ENCODE data around the gene EIF1.
A peak's percentile ranks its signal among the peaks of the same experiment; 100 is the strongest.
"Not testable (repeated sequence)": the region's sequence is repeated elsewhere in the genome, so short reads cannot be mapped to it uniquely, and the experiment has no call there.

EIF1 gene

DNA sequence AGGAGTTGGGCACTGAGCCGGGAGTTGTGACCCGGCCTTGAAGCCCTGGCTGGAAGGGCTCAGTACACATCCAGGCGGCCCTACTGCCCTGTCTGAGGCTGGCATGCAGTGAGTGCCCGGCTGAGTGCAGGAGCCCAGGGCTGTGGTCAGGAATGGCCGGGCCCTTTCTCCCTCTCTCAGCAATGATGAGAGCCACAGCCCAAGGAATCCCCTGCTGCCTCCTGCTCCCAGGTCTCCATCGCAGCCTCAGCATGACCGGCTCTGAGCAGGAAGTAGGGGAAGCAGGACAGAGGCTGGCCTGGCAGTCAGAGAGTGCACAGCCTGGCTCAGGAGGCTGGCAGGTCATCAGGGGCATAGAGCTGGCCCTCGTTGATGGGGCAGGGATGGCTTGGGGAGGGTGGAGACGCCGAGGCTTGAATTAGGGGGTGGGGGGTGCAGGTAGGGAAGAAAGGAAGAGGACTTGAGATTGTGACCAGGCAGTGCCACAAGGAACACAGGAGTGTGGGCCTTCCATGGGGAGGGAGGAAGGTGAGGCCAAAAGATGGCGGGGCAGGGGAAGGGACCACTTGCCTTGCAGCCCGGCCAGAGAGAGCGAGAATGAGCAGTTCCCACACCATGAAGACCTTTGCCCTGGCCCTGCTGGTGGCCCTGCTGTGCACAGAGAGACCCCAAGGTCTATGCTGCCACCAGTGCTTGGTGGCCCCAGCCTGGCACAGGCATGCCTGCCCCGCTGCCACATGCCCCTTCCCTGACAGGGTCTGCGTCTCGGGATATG lies 32.2 kb upstream of the EIF1 start:
- no peak for DNase-seq

DNA sequence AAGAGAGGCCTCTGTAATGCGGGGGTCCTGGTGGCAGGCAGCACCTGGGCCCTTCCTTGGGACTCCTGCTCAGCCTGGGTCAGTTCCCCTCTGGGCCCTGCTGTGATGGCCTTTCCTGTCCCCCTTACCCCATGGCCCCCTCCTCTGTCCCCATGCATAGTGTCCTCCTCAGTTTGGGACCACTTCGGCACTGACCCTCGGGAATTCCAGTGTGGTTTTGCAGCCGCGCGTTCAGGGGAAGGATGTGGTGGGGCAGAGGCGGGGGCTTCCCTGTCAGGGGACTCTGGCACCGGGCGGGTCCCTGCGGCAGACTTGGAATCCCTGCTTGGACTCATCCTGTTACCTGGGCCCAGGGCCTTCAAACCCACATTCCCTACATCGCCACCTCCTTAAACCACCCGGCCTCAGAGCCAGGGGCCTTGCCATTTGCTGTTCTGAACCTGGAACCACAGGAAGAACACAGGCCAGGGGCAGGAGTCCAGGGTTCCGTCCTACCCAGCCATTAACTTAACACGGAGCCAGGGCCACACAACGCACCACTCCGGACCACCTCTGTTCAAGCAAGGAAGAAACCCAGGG lies 31.4 kb upstream of the EIF1 start:
- no peak for DNase-seq

DNA sequence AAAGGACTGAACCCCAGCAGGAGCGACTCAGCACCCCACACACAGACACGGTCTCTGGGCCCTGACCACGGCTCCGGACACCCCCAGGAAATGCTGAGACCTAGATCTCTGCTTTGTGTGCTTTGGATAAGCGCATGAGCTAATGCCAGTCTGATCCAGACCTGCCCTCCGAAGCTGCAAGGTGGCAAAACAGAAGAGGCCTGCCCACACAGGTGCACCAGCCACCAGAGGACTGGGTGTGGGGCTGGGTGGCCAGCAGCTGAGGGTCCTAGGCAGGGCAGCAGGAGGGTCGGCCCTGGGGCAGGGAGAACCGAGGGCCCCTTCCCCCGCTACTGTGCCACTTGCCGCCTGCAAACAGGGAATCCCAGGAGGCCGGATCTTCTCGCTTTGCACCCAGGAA lies 30.7 kb upstream of the EIF1 start:
- no peak for DNase-seq

DNA sequence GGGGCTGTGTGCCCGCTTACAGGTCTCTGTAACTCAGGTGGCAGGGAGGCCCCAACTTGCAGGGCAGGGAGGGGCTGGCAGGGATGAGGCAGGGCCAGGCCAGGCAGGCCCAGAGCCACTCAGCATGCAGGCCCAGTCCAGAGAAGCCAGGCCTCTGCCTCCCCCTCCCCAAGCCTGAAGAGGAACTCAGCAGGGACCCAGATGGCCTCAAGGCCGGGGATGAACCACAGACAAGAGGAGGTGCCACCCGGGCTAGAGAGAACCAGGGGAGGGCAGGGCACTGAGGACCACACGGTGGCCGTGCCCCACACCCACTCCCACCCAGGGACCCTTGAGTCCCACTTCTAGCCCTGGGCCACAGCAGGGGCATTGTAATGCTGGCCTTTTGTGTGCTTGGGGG lies 29.8 kb upstream of the EIF1 start:
- DNase-seq, result no peak

DNA sequence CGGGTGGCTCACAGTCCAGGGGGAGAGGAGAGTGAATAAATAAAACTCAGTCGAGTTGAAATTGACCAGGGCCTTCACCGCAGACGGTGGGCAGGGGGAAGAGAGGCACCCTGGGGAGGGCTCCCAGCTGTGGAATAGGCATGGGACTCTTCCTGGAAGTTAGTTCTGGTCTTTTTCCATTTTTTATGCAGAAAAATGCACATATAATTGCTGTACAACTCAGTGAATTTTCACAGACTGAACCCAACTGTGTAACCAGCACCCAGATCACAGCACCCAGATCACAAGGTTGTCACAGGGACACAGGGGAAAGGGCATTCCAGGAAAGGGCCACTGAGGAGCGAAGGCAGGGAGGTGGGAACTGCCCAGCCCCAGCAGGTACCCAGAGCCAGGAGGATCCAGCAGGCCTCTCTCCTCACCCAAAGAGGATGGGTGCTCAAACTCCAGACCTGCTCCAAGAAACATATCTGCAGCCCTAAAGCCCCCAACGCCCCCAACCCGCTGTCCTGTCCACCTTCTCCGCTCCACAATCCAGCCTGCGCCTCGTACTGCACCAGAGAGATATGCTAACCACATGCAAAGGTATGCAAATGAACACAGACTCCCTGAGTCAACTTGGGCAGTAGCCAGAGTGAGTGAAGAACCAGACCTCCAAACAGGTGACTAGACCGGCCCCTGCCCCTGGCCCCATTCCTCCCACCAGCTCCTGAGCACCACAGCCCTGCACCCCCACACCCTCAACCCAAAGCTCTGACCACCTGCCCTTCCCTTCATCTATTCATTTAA lies 29.1 kb upstream of the EIF1 start:
- DNase-seq, result no peak

DNA sequence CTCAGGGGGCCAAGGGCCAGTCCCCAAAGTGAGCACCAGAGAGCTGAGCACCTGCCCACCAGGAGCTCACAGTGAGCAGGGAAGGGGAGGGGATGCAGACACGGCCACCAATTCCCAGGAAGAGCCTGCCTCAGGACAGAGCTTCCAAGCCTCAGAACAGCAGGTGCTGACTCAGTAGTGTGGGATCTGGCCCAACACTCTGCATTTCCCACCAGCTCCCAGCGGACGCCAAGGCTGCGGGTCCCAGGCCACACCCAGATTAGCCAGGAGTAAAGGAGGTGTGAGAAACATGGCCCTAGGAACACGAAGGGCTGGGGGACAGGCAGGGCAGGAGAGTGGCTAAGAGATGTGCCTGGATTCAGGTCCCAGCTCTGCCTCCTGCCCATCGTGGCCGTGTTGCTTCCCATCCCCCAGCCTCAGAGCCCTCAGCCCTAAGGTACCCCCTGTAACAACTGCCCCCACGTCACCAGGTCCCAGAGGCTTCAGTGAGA lies 28.4 kb upstream of the EIF1 start:
- DNase-seq, result no peak

DNA sequence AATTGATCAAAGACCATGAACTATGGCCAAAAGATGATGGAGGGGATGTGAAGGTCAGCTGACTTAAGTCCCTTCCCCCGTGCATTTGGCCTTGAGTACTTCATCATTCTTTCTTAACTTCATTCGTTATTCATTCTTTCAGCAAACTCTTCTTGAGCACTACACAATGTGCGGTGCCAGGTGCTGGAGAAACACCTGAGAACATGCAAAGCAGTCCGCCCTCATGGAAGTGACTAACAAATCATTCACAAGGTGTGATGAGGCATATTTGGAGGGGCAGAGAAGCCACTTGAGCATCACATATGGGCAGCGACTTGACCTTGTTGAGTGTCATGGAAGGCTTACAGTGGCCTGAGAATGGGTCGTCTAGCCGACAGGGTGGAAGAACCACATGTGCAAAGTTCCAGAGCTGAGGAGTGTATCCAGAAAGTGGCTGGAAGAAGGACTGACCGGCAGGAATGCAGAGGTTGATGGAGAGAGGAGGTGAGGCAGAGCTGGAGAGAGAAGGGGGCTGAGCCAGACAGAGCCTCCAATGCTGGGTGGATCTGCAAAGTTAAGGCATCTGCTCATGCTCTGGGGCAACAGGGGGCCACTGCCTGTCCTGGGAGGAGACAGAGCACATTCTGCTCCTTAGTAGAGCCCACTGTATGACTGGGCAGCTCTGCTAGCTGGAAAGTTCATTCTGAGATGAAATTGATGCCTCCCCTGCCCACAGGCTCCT lies 25.1 kb upstream of the EIF1 start:
- DNase-seq, result no peak

DNA sequence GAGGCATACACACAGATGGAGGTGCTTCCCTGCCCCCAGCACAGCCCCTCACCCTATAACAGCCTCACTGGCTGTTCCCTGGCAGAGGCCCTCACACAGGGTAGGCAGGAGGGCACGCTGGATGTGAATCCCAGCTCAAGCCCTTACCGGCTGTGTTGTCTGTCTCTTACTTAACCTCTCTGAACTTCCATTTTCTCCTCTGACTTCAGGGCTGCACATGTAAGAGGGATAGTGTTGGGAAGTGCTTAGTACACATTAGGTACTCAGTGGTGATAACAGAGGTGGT lies 24.6 kb upstream of the EIF1 start:
- DNase-seq, result no peak

DNA sequence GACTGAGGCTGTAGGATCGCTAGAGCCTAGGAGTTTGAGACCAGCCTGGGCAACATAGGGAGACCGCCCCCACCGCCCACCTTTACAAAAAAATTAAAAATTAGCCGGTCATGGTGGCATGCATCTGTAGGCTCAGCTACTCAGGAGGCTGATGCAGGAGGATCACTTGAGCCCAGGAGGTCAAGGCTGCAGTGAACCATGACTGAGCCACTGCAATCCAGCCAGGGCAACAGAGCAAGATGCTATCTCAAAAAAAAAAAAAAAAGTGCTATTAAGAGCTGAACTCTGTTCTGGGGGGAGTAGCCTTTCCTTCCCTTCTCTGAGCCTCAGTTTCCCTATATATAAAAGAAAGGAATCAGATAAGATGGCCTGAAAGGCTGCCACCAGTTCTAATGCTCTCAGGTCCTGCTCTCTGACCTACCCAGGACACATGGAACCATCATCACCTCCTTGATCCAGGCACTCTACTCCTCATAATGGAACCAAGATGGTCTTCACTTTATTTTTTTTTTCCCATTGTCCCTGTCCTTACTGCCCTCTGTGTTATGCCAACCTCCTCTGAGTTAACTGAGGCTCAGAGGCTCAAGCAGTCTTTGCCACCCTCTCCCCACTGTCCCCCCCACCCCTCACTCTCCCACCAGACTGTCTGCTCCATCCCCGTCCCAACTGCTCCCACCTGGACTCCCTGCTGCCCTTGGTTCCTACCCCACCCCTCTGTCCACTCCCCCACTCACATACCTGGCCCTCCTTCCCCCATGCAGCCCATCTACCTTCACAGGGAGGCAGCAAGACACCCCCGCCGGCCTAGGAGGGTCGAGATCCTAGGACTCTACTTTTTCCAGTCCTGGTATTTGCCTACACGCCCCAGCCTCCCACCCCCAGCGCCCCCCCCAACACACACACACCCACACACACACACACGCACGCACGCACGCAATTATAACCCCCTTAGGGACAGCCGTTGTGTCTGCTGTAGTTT lies 23.8 kb upstream of the EIF1 start:
- no peak for DNase-seq

DNA sequence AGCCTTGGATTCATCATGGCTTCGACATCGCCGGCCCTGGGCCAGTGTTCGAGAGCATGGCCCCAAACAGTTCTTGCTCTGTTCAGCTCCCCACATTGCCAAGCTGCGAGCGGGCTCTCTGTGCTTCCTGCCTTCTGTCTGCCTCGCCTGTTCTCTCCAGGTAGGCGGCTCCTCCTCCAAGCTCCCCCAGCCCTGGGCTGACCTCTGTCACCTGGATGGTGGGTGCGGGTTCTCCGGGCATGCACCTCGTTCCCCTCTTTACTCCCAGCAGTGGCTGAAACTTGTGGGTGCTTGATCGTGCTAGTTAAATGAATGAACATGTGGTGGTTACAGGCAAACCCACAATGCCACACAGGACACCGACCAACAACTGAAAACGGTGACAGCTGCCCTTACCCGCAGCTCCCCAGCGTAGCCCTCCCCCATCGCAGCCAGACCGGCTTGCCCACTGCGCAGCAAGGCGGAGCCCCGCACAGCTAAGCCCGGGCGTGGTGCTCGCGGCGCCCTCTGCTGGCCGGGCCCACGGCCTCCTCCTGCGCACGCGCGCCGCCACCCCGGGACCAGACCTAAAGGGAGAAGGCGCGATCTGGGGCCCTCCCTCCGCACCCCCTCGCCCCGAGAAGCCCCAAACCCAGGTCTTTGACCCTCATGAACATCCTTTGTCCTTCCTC lies 23.0 kb upstream of the EIF1 start:
- peak; percentile 94 for DNase-seq

DNA sequence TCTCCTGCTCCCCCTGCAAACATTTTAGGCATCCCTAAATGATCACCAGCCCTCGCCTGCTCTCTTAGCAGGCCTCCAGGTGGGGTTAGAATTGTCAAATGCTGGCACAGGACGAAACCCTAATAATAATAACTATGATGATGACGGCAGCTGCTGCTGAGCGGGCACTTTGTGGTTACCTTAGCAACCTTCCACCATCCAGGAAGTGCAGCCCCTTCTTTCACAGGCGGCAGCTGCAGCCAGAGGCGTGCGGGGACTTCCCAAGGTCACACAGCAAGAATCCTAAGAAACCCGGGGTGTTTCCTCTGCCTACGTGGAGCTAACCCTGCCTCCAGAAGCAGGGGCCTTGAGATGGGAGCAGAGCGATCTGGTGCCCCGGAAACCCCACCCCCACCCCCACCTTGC lies 22.4 kb upstream of the EIF1 start:
- peak; percentile 75 for DNase-seq

DNA sequence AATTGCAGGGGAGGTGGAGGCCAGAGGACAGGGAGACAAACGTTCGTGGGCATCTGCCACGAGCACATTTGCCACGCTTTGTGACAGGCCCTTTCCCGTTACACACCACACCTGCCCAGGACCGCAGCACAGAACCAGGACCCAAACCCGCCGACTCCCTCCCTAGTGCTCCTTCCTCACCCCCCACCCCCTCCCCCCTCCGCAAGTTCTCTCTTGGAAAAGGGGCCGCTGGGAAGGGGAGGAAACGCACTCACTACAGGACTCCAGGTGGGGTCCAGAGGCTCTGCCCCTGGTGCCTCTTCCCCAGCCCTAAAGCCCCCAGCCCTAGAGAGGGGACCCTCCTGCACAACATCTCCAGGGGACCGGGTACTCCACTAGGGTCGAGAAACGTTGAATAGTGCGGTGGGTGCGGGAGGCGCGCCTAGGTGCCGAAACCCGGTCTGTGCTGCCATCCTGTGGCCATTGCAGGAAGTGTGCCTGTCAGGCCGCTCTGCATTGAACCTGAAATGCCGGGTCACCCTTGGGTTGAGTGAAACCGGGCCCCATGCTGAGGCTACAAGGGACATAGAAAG lies 21.9 kb upstream of the EIF1 start:
- DNase-seq, result peak; percentile 93

DNA sequence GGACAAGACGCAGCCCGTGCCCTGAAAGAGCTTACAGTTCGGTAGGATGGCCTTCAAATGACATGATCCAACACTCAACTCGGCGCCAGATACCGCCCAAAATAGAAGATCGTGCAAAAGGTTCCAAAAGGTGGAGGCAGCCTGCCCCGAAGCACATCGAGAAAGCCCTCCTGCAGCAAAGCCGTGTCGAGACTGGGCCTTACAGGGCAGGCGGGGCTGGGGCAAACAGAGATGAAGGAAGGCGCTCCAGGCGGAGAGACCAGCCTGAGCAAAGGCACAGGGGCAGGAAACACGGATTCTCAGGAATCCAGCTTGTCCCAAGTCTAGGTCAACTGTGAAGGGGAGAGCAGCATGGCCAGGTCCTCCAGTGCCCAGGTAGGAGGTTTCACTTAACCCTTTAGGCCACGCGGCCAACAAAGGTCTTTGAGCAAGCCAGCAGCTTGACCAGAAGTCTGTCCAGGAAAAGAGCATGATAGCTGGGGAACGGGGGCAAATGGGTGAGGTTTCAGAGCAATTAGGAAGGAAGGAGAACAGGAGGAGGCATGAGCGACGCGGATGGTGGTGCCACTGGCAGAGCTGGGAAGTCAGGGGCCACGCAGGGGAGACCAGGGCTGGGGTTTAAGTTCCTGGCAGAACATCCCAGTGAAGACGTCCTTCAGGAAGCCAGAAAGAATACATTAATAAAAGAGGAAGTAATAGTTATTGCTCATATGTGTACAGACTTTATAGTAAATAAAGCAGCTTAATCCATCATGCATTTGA lies 21.2 kb upstream of the EIF1 start:
- DNase-seq, result no peak

DNA sequence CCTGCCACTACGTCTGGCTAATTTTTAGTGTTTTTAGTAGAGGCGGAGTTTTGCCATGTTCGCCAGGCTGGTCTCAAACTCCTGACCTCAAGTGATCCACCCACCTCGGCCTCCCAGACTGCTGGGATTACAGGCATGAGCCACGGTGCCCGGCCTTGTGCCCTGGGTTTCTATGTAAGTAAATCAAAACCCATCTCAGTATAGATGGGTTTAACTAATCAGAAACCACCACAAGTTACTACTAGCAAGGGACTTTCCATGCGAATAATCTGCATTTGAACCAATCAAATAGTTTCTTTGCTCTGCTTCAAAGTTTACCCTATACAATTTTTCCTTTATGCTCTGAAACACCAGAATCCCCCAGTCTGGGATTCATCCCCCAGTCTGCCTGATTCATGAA lies 16.5 kb upstream of the EIF1 start:
- DNase-seq, result no peak

DNA sequence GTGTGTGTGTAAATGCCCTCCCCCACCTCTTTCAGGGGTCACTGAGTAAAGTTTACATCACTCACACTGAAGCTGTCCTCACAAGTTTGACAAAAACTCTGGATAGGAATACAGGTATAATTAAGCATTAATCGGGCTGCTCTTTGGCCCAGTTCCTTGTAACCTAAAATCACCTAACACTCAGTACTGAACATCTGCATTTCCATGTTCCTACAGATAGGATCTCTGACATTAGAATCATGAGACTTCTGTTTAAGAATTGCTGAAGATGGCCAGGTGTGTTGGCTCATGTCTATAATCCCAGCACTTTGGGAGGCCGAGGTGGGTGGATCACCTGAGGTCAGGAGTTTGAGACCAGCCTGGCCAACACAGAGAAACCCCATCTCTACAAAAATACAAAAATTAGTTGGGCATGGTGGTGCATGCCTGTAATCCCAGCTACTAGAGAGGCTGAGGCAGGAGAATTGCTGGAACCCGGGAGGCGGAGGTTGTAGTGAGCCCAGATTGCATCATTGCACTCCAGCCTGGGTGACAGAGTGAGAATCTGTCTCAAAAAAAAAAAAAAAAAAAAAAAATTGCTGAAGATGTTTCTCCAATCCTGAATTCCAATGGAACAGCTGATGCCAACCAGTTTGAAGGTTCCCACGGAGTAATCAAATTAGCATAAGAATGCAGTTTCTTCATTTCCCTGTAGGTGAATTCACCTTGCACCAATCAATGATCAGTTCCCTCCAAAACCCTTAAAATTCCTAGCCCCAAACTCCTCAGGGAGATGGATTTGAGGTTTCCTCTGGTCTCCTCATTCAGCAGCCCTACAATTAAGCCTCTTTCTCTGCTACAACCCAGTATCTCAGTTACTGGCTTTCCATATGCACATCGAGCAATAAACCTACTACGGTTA lies 13.3 kb upstream of the EIF1 start:
- DNase-seq, result not testable (repeated sequence)

DNA sequence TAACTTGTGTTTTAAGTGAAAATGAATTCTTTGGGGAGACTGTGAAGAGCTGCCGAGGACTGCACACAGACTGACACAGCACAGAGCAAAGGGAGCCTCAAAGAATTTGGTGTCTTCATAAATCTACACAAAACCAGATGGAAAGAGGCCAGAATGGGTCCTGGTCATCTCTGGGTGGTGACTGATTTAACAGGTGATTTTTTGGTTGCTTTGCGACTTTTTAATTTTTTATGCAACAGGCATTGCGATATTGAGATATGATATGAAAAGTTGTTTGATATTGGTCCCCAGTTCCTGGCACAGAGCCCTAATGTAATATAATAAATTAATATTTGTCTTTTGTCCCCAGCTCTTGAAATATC lies 12.6 kb upstream of the EIF1 start:
- no peak for DNase-seq

DNA sequence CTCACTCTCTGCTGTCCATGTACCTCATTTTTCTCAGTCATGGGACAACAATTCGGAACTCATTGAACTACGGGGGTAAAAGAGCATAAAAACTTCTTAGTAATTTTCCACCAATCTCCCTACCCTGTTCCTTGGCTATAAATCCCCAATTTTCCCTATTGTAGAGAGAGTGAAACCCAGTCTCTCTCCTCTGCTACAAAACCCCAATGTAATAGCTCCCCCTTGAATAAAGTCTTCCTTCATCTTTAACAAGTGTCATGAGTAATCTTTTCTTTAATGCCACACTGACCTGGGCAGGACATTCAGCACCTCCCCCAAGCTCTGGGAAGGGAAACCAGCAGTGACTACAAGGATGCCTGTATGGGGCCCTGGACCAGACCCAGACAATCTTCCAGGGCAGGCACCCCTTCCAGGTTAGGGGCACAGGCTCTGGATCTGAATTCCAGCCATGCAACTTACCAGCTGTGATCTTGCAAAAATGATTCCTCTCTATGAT lies 10.2 kb upstream of the EIF1 start:
- no peak for DNase-seq

DNA sequence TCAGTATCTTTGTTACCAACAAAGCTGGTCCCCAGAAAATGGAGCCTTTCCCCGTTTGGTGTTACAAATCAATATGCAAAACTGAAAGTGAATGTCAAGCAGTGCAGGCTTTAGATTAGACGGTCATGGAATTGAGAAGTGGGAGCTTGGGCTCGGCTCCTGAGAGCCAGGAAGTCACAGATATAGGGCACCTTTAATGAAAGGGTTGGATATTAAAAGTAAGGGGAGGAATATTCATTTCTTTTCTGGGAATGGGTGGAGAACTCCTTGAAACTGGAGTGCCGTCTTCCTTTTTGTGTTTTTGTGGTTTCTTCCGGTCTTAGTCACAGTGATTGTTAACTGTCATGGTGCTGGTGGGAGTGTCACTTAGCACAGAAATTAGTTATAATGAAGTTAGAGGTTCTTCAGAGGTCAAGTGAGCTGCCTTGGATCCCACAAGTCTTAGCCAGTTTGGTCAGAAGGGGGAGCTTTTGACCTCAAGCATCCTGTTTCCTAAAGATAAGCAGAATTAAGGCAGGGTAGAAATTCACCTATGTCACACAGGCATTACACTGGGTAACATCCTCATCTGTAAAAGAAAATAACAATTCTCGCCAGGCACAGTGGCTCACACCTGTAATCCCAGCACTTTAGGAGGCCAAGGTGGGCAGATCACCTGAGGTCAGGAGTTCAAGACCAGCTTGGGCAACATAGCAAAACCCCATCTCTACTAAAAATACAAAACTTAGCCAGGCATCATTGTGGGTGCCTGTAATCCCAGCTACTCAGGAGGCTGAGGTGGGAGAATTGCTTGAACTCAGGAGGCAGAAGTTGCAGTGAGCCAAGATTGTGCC lies 9.6 kb upstream of the EIF1 start:
- peak; percentile 91 for DNase-seq
